OCI-LY1 (cell line): ENCODE measurements around the gene HRK.

ENCODE experiments used
- EZH2 ChIP-seq: fragments of 200-600 bp; sonication (generic), shearing (Covaris generic); IDR thresholded peaks from 2 replicates; pipeline ENCODE4 v1.8.0; 2017; ENCODE audit warnings: borderline replicate concordance, mixed run types, mild to moderate bottlenecking, antibody characterized with exemption, low read length, moderate library complexity, mixed read lengths
- TF ChIP-seq, protein P1 (sequence below): fragments of 200-600 bp; sonication (generic), shearing (Covaris generic); IDR thresholded peaks from 2 replicates; pipeline ENCODE4 v1.5.1; 2017; ENCODE audit warnings: mild to moderate bottlenecking, antibody characterized with exemption, low read length, moderate library complexity, mixed read lengths

DNA sequence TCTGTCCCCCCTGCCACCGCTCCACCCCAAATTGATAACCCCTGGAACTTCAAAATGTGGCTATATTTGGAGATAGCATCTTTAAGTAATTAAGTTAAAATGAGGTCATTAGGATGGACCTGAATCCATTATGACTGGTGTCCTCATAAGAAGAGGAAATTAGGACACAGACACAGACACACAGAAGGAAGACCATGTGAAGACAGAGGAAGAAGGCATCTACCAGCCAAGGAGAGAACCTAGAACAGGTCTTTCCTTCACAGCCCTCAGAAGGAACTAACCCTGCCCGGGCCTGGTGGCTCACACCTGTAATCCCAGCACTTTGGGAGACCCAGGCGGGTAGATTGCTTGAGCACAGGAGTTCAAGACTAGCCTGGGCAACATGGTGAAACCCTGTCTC lies 3.6 kb upstream of the HRK start:
- TF ChIP-seq, protein P1, sequence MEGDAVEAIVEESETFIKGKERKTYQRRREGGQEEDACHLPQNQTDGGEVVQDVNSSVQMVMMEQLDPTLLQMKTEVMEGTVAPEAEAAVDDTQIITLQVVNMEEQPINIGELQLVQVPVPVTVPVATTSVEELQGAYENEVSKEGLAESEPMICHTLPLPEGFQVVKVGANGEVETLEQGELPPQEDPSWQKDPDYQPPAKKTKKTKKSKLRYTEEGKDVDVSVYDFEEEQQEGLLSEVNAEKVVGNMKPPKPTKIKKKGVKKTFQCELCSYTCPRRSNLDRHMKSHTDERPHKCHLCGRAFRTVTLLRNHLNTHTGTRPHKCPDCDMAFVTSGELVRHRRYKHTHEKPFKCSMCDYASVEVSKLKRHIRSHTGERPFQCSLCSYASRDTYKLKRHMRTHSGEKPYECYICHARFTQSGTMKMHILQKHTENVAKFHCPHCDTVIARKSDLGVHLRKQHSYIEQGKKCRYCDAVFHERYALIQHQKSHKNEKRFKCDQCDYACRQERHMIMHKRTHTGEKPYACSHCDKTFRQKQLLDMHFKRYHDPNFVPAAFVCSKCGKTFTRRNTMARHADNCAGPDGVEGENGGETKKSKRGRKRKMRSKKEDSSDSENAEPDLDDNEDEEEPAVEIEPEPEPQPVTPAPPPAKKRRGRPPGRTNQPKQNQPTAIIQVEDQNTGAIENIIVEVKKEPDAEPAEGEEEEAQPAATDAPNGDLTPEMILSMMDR: no peak
- no peak for TF ChIP-seq EZH2
